ENCODE measurements around the gene IQCH.

Gene IQCH

GRCh38 chr15:67254238-67255175 lies at the start of gene IQCH, which contains the start of gene AAGAB:
Gene IQCH (plus strand): TSS chr15:67254786. CDS start chr15:67254897, 111 bp downstream.
Gene AAGAB (minus strand): TSS chr15:67254661. CDS start chr15:67254631, 30 bp downstream.
- H3K4me3 ChIP-seq (ENCODE audit: low read depth, low read length), result peak within 1 kb of the TSS; percentile 79
- TF ChIP-seq, protein P1, sequence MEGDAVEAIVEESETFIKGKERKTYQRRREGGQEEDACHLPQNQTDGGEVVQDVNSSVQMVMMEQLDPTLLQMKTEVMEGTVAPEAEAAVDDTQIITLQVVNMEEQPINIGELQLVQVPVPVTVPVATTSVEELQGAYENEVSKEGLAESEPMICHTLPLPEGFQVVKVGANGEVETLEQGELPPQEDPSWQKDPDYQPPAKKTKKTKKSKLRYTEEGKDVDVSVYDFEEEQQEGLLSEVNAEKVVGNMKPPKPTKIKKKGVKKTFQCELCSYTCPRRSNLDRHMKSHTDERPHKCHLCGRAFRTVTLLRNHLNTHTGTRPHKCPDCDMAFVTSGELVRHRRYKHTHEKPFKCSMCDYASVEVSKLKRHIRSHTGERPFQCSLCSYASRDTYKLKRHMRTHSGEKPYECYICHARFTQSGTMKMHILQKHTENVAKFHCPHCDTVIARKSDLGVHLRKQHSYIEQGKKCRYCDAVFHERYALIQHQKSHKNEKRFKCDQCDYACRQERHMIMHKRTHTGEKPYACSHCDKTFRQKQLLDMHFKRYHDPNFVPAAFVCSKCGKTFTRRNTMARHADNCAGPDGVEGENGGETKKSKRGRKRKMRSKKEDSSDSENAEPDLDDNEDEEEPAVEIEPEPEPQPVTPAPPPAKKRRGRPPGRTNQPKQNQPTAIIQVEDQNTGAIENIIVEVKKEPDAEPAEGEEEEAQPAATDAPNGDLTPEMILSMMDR (IDR thresholded peaks at IDR 0.05; ENCODE audit: insufficient read depth, low read depth, low read length, missing control alignments), result no peak
- peak; percentile 98 for DNase-seq (ENCODE audit: low read depth)

GRCh38 chr15:67207555-67208207 lies 46.9 kb upstream of the IQCH start:
- DNase-seq (ENCODE audit: low read depth), result no peak
- no peak overlapping the region for H3K4me3 ChIP-seq (ENCODE audit: low read depth, low read length)
- TF ChIP-seq, protein P1 (IDR thresholded peaks at IDR 0.05; ENCODE audit: insufficient read depth, low read depth, low read length, missing control alignments), result no peak

- TF ChIP-seq, protein P1 (IDR thresholded peaks at IDR 0.05; ENCODE audit: insufficient read depth, low read depth, low read length, missing control alignments), result no peak
- H3K4me3 ChIP-seq (ENCODE audit: low read depth, low read length), result no peak overlapping the region
- DNase-seq (ENCODE audit: low read depth), result no peak
These were observed 46.2 kb upstream of the IQCH start for GRCh38 chr15:67208396-67208795.

GRCh38 chr15:67210555-67211168 lies 43.9 kb upstream of the IQCH start:
- no peak for DNase-seq (ENCODE audit: low read depth)
- no peak overlapping the region for H3K4me3 ChIP-seq (ENCODE audit: low read depth, low read length)
- TF ChIP-seq, protein P1 (IDR thresholded peaks at IDR 0.05; ENCODE audit: insufficient read depth, low read depth, low read length, missing control alignments), result no peak

DNA sequence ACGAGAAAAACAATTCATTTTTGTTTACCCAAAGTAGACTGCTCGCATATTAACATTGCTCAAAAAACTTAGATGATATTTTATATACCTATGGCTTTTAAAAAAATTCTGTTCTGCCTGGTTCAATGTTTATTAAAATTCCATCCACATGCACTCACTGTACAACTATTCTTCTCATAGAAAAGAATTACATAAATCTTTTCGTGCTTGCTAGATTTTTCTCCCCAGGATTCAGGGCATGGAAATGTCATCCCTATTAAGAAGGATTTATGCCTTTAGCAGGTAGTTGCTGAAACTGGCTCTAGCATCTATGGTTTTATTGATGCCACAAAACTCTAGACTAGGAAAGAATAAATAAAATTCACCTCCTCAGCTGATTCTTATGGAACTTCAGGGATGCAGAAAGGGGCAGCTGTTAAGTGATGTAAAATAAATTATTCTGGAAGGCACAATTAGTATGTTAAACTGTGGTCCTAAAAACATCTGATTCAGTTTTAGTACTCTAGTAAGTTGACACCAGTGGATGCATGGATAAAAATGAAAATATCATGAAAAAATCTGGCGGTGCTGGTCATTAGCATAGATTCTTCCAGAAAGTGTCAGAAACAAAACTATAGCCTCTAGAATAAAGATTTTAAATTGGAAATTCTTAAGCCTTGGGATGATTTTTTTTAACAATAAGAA lies 41.8 kb upstream of the IQCH start:
- no peak overlapping the region for H3K4me3 ChIP-seq (ENCODE audit: low read depth, low read length)
- TF ChIP-seq, protein P1 (IDR thresholded peaks at IDR 0.05; ENCODE audit: insufficient read depth, low read depth, low read length, missing control alignments), result no peak
- DNase-seq (ENCODE audit: low read depth), result no peak

DNA sequence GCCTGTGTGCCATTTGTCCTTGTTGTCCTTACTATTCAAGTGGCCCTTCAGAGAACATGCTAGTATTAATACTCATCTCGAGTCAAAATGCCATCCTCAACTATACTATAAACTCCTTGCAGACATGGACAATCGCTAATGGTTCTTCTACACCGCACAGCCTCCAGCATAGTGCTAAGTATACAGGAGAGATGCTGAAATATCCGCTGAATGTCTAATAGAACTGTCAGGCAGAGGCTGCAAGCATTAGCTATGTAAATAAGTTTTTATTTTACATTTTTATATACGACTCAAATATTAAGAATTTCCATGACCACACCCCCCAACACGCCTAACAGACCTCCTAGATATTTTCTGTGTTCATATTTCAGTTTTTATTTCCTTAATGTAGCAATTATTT lies 39.5 kb upstream of the IQCH start:
- DNase-seq (ENCODE audit: low read depth), result no peak
- no peak overlapping the region for H3K4me3 ChIP-seq (ENCODE audit: low read depth, low read length)
- TF ChIP-seq, protein P1 (IDR thresholded peaks at IDR 0.05; ENCODE audit: insufficient read depth, low read depth, low read length, missing control alignments), result no peak

Data from GM12865 (cell line).